NCI-H2227 treated with DMSO at 0.1 percent for 48 hours (cell line): ENCODE data around the gene MED31.
"Not testable (repeated sequence)": the region's sequence is repeated elsewhere in the genome, so short reads cannot be mapped to it uniquely, and the experiment has no call there.

Experiments used
- DNase-seq: peaks from one replicate; lab custom pipeline; 2025; lab: John Stamatoyannopoulos, UW

Gene MED31

GRCh38 chr17:6651354-6651918 is at the start of gene MED31, which contains the start of gene C17orf100:
TSS of gene MED31 (minus strand) at chr17:6651605. CDS start at chr17:6651528, 77 bp downstream.
TSS of gene C17orf100 (plus strand) at chr17:6651762. CDS start at chr17:6651914, 152 bp downstream.
- peak; percentile 86 for DNase-seq

GRCh38 chr17:6700948-6701307 is 49.5 kb upstream of the MED31 start:
- DNase-seq: no peak

- DNase-seq: no peak
Measured at GRCh38 chr17:6699997-6700947, 48.9 kb upstream of the MED31 start.

- no peak for DNase-seq
Measured at GRCh38 chr17:6698004-6698403, 46.6 kb upstream of the MED31 start.

- DNase-seq: no peak
Measured at GRCh38 chr17:6696906-6697305, 45.5 kb upstream of the MED31 start.

GRCh38 chr17:6695565-6695964 is 44.2 kb upstream of the MED31 start:
- no peak for DNase-seq

GRCh38 chr17:6695051-6695450 is 43.6 kb upstream of the MED31 start:
- DNase-seq: no peak

- DNase-seq: not testable (repeated sequence)
Measured at GRCh38 chr17:6691958-6692357, 40.6 kb upstream of the MED31 start.

- no peak for DNase-seq
Measured at GRCh38 chr17:6691546-6691945, 40.1 kb upstream of the MED31 start.

GRCh38 chr17:6690641-6691040 is 39.2 kb upstream of the MED31 start:
- DNase-seq: no peak

GRCh38 chr17:6688944-6689343 is 37.5 kb upstream of the MED31 start:
- DNase-seq: no peak

GRCh38 chr17:6686026-6686425 is 34.6 kb upstream of the MED31 start:
- DNase-seq: no peak

GRCh38 chr17:6684881-6685767 is 33.7 kb upstream of the MED31 start:
- no peak for DNase-seq

- no peak for DNase-seq
Measured at GRCh38 chr17:6684460-6684783, 33.0 kb upstream of the MED31 start.

- DNase-seq: no peak
Measured at GRCh38 chr17:6683730-6684459, 32.5 kb upstream of the MED31 start.

- DNase-seq: no peak
Measured at GRCh38 chr17:6683081-6683684, 31.8 kb upstream of the MED31 start.

- no peak for DNase-seq
Measured at GRCh38 chr17:6682339-6682738, 30.9 kb upstream of the MED31 start.

- DNase-seq: no peak
Measured at GRCh38 chr17:6681671-6682070, 30.3 kb upstream of the MED31 start.

GRCh38 chr17:6681176-6681575 is 29.8 kb upstream of the MED31 start:
- no peak for DNase-seq

GRCh38 chr17:6679241-6679640 is 27.8 kb upstream of the MED31 start:
- no peak for DNase-seq

GRCh38 chr17:6677946-6678345 is 26.5 kb upstream of the MED31 start:
- DNase-seq: no peak
